ENCODE measurements around the gene NFKBIZ. TPM values are rescaled to one million over a fixed set of nuclear protein-coding genes. Genes with fewer than 3 reads are reported as not detected.

Gene NFKBIZ
- total RNA-seq, 1 experiment from 2014 or later: 63.0 TPM

- intact Hi-C loops (cut with micrococcal nuclease): no loop called here
- H4K20me1 ChIP-seq (ENCODE audit: low read length): no peaks in the 10 kb centered on the region
- no peak overlapping the region for H3K9ac ChIP-seq (ENCODE audit: low read length)
- no peaks in the 10 kb centered on the region for H3K9me3 ChIP-seq (ENCODE audit: low read length)
- H3K36me3 ChIP-seq (ENCODE audit: low read depth, low read length): no peaks in the 10 kb centered on the region
- ChIA-PET POLR2A (ENCODE audit: unreplicated experiment) (no interaction called here), CTCF (no interaction called here)
- ATAC-seq: no peak
- no peaks in the 10 kb centered on the region for H3K9me2 ChIP-seq (replicated peaks; ENCODE audit: low read length)
- no peak overlapping the region for H3K4me3 ChIP-seq (ENCODE audit: low read length)
- BruUV-seq (replicated peaks): no TSS peak
- no peak for DNase-seq
- no peaks in the 10 kb centered on the region for H3F3A ChIP-seq (ENCODE audit: low read length, unreplicated experiment)
- H3K79me2 ChIP-seq (ENCODE audit: low read length): no peaks in the 10 kb centered on the region
- H2AFZ ChIP-seq (ENCODE audit: low read length): no peak overlapping the region
- H3K27ac ChIP-seq (ENCODE audit: low read length): no peak overlapping the region
- peaks cover 11% of the 10 kb centered on the region for H3K4me1 ChIP-seq (ENCODE audit: insufficient read depth, low read length)
- TF ChIP-seq EZH2 (IDR thresholded peaks at IDR 0.05; ENCODE audit: low read length, unreplicated experiment) (no peak), CTCF (conservative IDR thresholded peaks at IDR 0.05; ENCODE audit: low read depth, low read length) (no peak)
- H3K4me2 ChIP-seq (ENCODE audit: low read length): no peak overlapping the region
- no peaks in the 10 kb centered on the region for H3K27me3 ChIP-seq (ENCODE audit: low read length)
Observed at GRCh38 chr3:101898039-101898438, 48.7 kb downstream of the NFKBIZ start.

- no peak overlapping the region for H3K4me3 ChIP-seq (ENCODE audit: low read length)
- intact Hi-C loops (cut with micrococcal nuclease): no loop called here
- no peak overlapping the region for H3K27ac ChIP-seq (ENCODE audit: low read length)
- ChIA-PET POLR2A (ENCODE audit: unreplicated experiment) (no interaction called here), CTCF (no interaction called here)
- H3K4me2 ChIP-seq (ENCODE audit: low read length): no peak overlapping the region
- BruUV-seq (replicated peaks): no TSS peak
- no peaks in the 10 kb centered on the region for H4K20me1 ChIP-seq (ENCODE audit: low read length)
- DNase-seq (no peak), ATAC-seq (no peak)
- H3K79me2 ChIP-seq (ENCODE audit: low read length): no peaks in the 10 kb centered on the region
- H2AFZ ChIP-seq (ENCODE audit: low read length): no peak overlapping the region
- H3K9ac ChIP-seq (ENCODE audit: low read length): no peak overlapping the region
- no peaks in the 10 kb centered on the region for H3K36me3 ChIP-seq (ENCODE audit: low read depth, low read length)
- H3K27me3 ChIP-seq (ENCODE audit: low read length): no peaks in the 10 kb centered on the region
- no peaks in the 10 kb centered on the region for H3K9me2 ChIP-seq (replicated peaks; ENCODE audit: low read length)
- H3F3A ChIP-seq (ENCODE audit: low read length, unreplicated experiment): no peaks in the 10 kb centered on the region
- H3K4me1 ChIP-seq (ENCODE audit: insufficient read depth, low read length): peaks cover 18% of the 10 kb centered on the region
- no peaks in the 10 kb centered on the region for H3K9me3 ChIP-seq (ENCODE audit: low read length)
- TF ChIP-seq CTCF (conservative IDR thresholded peaks at IDR 0.05; ENCODE audit: low read depth, low read length) (no peak), EZH2phosphoT487 (IDR thresholded peaks at IDR 0.05; ENCODE audit: borderline replicate concordance, low read length) (no peak), EZH2 (IDR thresholded peaks at IDR 0.05; ENCODE audit: low read length, unreplicated experiment) (no peak)
Observed at GRCh38 chr3:101898752-101899169, 49.4 kb downstream of the NFKBIZ start.

GRCh38 chr3:101900316-101900715 lies 51.0 kb downstream of the NFKBIZ start:
- Histone ChIP-seq H3K9me2 (replicated peaks; ENCODE audit: low read length) (no peaks in the 10 kb centered on the region), H3K4me1 (ENCODE audit: insufficient read depth, low read length) (peaks cover 23% of the 10 kb centered on the region), H3K36me3 (ENCODE audit: low read depth, low read length) (no peaks in the 10 kb centered on the region), H3K9ac (ENCODE audit: low read length) (no peak overlapping the region), H3K27me3 (ENCODE audit: low read length) (no peaks in the 10 kb centered on the region), H2AFZ (ENCODE audit: low read length) (no peak overlapping the region), H4K20me1 (ENCODE audit: low read length) (no peaks in the 10 kb centered on the region), H3F3A (ENCODE audit: low read length, unreplicated experiment) (no peaks in the 10 kb centered on the region), H3K9me3 (ENCODE audit: low read length) (no peaks in the 10 kb centered on the region), H3K4me3 (ENCODE audit: low read length) (no peak overlapping the region), H3K27ac (ENCODE audit: low read length) (no peak overlapping the region), H3K4me2 (ENCODE audit: low read length) (no peak overlapping the region), H3K79me2 (ENCODE audit: low read length) (no peaks in the 10 kb centered on the region)
- no peak for ATAC-seq
- no peak for DNase-seq
- BruUV-seq (replicated peaks): no TSS peak
- intact Hi-C loops (cut with micrococcal nuclease): no loop called here
- TF ChIP-seq EZH2 (IDR thresholded peaks at IDR 0.05; ENCODE audit: low read length, unreplicated experiment) (no peak), CTCF (conservative IDR thresholded peaks at IDR 0.05; ENCODE audit: low read depth, low read length) (no peak), EZH2phosphoT487 (IDR thresholded peaks at IDR 0.05; ENCODE audit: borderline replicate concordance, low read length) (no peak)
- POLR2A ChIA-PET (ENCODE audit: unreplicated experiment): no interaction called here
- CTCF ChIA-PET: no interaction called here

Data from PC-3 (cell line).